ENCODE data around the gene FBXO30. TPM values are rescaled to one million over a fixed set of nuclear protein-coding genes. Genes with fewer than 3 reads are reported as not detected.
A peak's percentile ranks its signal among the peaks of the same experiment; 100 is the strongest.

The FBXO30 gene
- total and polyA plus RNA-seq, 10 of the 15 experiments (the other 5 are each of a cell fraction or from before 2014, with no cell fraction given) = 1.7 to 6.9 (median 5.3) TPM

DNA sequence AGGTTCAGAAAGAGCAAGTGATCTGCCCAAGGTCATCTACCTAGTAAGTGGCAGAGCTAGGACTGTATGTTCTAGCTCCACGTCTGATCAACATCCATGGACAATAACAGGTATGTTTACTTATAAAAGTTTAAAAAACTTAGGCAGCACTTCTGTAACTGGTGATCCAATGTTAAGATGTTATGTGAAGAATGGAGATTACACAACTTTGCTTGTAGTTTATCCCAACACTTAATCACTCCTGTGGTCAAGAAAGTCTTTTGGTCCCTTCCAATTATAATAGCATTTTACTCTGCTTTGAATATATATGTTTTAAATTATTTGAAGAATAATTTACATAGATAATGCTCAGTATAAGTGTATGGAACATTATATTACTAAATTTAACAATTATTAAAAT lies 4.8 kb downstream of the FBXO30 start:
- Histone ChIP-seq H3K79me2 (ENCODE audit: control insufficient read depth, insufficient read depth, low read length) (peaks cover 74% of the 10 kb centered on the region), H3K4me3 (no peak overlapping the region), H3K27ac (ENCODE audit: control insufficient read depth, insufficient read depth) (no peak overlapping the region), H3K9me3 (replicated peaks; ENCODE audit: control insufficient read depth, insufficient read depth, low read length) (no peaks in the 10 kb centered on the region; the same call in 1 of the 3 replicates), H4K20me1 (ENCODE audit: control insufficient read depth, insufficient read depth) (no peaks in the 10 kb centered on the region), H3K4me2 (ENCODE audit: control insufficient read depth, insufficient read depth) (no peak overlapping the region; the same call in 1 of the 2 replicates), H3K9ac (ENCODE audit: control insufficient read depth, insufficient read depth, low read length) (no peak overlapping the region), H3K4me1 (ENCODE audit: control insufficient read depth, insufficient read depth, low read length) (peaks cover 5% of the 10 kb centered on the region), H2AFZ (ENCODE audit: control insufficient read depth, low read depth, low read length) (no peak overlapping the region), H3K27me3 (replicated peaks in 1 of 2; ENCODE audit: control insufficient read depth in 2 of 2, insufficient read depth in 2 of 2, low read length in 1 of 2) (no peaks in the 10 kb centered on the region), H3K36me3 (ENCODE audit: control insufficient read depth in 2 of 2, insufficient read depth in 2 of 2, low read length in 1 of 2) (peaks cover 0 to 11% of the 10 kb centered on the region in 2 experiments; a peak in 1 of 4 replicates)
- no peak for DNase-seq (ENCODE audit: low read depth, low spot score)
- SMC1A ChIA-PET (ENCODE audit: uncharacterized antibody, unreplicated experiment) = interaction anchor here (0.7 to 1.6 kb wide), 3 partner anchors 15 to 56 kb away, joined by 3 to 6 read pairs (median 4); no protein-coding TSS in a partner anchor
- RAD21 ChIA-PET (ENCODE audit: unreplicated experiment) = interaction anchor here (1.5 to 1.7 kb wide), 3 partner anchors 25 to 75 kb away, joined by 3 to 4 read pairs (median 3); no protein-coding TSS in a partner anchor
- in situ Hi-C loops (cut with MboI) (no loop called here), intact Hi-C loops (cut with micrococcal nuclease; ENCODE audit: unreplicated experiment) (no loop called here)
- no peak for TF ChIP-seq SMAD5 (IDR thresholded peaks at IDR 0.05; ENCODE audit: low read depth)
- TF ChIP-seq, protein P1, sequence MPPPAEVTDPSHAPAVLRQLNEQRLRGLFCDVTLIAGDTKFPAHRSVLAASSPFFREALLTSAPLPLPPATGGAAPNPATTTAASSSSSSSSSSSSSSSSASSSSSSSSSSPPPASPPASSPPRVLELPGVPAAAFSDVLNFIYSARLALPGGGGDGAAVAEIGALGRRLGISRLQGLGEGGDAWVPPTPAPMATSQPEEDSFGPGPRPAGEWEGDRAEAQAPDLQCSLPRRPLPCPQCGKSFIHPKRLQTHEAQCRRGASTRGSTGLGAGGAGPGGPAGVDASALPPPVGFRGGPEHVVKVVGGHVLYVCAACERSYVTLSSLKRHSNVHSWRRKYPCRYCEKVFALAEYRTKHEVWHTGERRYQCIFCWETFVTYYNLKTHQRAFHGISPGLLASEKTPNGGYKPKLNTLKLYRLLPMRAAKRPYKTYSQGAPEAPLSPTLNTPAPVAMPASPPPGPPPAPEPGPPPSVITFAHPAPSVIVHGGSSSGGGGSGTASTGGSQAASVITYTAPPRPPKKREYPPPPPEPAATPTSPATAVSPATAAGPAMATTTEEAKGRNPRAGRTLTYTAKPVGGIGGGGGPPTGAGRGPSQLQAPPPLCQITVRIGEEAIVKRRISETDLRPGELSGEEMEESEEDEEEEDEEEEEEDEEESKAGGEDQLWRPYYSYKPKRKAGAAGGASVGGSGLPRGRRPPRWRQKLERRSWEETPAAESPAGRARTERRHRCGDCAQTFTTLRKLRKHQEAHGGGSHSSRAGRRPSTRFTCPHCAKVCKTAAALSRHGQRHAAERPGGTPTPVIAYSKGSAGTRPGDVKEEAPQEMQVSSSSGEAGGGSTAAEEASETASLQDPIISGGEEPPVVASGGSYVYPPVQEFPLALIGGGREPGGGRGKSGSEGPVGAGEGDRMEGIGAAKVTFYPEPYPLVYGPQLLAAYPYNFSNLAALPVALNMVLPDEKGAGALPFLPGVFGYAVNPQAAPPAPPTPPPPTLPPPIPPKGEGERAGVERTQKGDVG (CRISPR knock-in tag; IDR thresholded peaks at IDR 0.05) = no peak
- no peak for TF ChIP-seq GATAD2B (conservative IDR thresholded peaks at IDR 0.05; ENCODE audit: low read depth)
- no peak for TF ChIP-seq RB1 (IDR thresholded peaks at IDR 0.05; ENCODE audit: borderline replicate concordance)
- TF ChIP-seq NR2C1 (IDR thresholded peaks at IDR 0.05) = no peak
- TF ChIP-seq EP300 (IDR thresholded peaks at IDR 0.05; ENCODE audit: borderline replicate concordance in 1 of 2, control insufficient read depth in 1 of 2, low read depth in 2 of 2, low read length in 2 of 2) = no peak
- TF ChIP-seq NR2F1 (conservative IDR thresholded peaks at IDR 0.05) = no peak
- no peak for TF ChIP-seq IRF4 (IDR thresholded peaks at IDR 0.05; ENCODE audit: low read depth, low read length)
- TF ChIP-seq BCL11A (IDR thresholded peaks at IDR 0.05; ENCODE audit: low read depth, low read length) = no peak
- TF ChIP-seq LARP7 (IDR thresholded peaks at IDR 0.05) = no peak
- BruUV-seq (replicated peaks) = no TSS peak
- WGBS (ENCODE audit: insufficient coverage, insufficient replicate concordance, low lambda C conversion rate, missing lambda C conversion rate) = 43% methylated on average over 1 of the region's 1 CpG
- peak; percentile 1; the same call in 1 of the 3 replicates for ATAC-seq
- CTCF ChIA-PET = no interaction called here
- POLR2A ChIA-PET = interaction anchor here (0.5 to 1.1 kb wide), 3 partner anchors 75 to 1659 kb away, joined by 3 to 5 read pairs (median 4); partner anchors contain the start of gene EPM2A
- FAIRE-seq = no peak
